A172 (cell line): Measurements from ENCODE around the gene TMEM117. TPM values are rescaled to one million over a fixed set of nuclear protein-coding genes. Genes with fewer than 3 reads are reported as not detected.
"Not testable (repeated sequence)": the region's sequence is repeated elsewhere in the genome, so short reads cannot be mapped to it uniquely, and the experiment has no call there.

Experiments used
- DNase-seq: peaks from one replicate; pipeline ENCODE4 v3.0.0-alpha.2; 2015; ENCODE audit warnings: low spot score
- total RNA-seq: library from RNA; depleted of rRNA; stranded (reverse); fragments of >200 nt; shearing (Covaris generic); gene quantifications from 2 replicates; pipeline ENCODE4 v1.2.3, GENCODE V29; 2014

Gene TMEM117
- total RNA-seq, 1 experiment from 2014 or later: 12.2 TPM

GRCh38 chr12:44217146-44217883 lies 381.4 kb downstream of the TMEM117 start:
- no peak for DNase-seq

- no peak for DNase-seq
Observed at GRCh38 chr12:44223736-44224135, 387.9 kb downstream of the TMEM117 start.

GRCh38 chr12:44224399-44225148 lies 388.7 kb downstream of the TMEM117 start:
- no peak for DNase-seq

- DNase-seq: no peak
Observed at GRCh38 chr12:44225149-44225510, 389.2 kb downstream of the TMEM117 start.

- no peak for DNase-seq
Observed at GRCh38 chr12:44227616-44228015, 391.7 kb downstream of the TMEM117 start.

DNA sequence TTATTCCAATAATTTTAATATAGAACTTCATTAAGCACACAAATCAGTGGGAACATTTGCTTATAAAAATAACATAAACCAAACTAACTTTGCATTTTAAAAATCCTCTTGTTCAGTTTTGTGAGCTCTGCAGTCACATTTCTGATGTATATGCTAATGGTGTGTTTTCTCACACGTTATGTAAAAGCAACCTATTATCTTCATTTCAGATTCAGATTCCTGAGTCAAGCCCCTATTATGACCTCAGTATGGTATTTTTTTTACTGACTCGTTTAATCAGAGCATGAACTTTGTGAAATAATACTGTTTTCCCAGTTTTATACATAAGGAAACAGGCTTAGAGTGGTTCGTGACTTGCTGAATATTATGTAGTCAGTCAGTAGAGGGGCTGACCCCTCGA lies 394.0 kb downstream of the TMEM117 start:
- no peak for DNase-seq

GRCh38 chr12:44235674-44236073 lies 399.8 kb downstream of the TMEM117 start:
- no peak for DNase-seq

- no peak for DNase-seq
Observed at GRCh38 chr12:44240186-44240585, 404.3 kb downstream of the TMEM117 start.

- no peak for DNase-seq
Observed at GRCh38 chr12:44245932-44246331, 410.1 kb downstream of the TMEM117 start.

- no peak for DNase-seq
Observed at GRCh38 chr12:44246482-44247105, 410.7 kb downstream of the TMEM117 start.

GRCh38 chr12:44247588-44247987 lies 411.7 kb downstream of the TMEM117 start:
- no peak for DNase-seq

- DNase-seq: no peak
Observed at GRCh38 chr12:44248436-44248835, 412.6 kb downstream of the TMEM117 start.

DNA sequence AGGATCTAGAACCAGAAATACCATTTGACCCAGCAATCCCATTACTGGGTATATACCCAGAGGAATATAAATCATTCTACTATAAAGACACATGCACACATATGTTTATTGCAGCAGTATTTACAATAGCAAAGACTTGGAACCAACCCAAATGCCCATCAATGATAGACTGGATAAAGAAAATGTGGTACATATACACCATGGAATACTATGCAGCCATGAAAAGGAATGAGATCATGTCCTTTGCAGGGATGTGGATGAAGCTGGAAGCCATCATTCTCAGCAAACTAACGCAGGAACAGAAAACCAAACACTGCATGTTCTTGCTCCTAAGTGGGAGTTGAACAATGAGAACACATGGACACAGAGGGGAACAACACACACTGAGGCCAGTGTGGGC lies 414.6 kb downstream of the TMEM117 start:
- DNase-seq: not testable (repeated sequence)

GRCh38 chr12:44253338-44253856 lies 417.5 kb downstream of the TMEM117 start:
- no peak for DNase-seq

- no peak for DNase-seq
Observed at GRCh38 chr12:44258246-44258645, 422.4 kb downstream of the TMEM117 start.

- DNase-seq: no peak
Observed at GRCh38 chr12:44259890-44260289, 424.0 kb downstream of the TMEM117 start.

- no peak for DNase-seq
Observed at GRCh38 chr12:44260581-44260980, 424.7 kb downstream of the TMEM117 start.

GRCh38 chr12:44285321-44285960 lies 449.6 kb downstream of the TMEM117 start:
- DNase-seq: no peak

DNA sequence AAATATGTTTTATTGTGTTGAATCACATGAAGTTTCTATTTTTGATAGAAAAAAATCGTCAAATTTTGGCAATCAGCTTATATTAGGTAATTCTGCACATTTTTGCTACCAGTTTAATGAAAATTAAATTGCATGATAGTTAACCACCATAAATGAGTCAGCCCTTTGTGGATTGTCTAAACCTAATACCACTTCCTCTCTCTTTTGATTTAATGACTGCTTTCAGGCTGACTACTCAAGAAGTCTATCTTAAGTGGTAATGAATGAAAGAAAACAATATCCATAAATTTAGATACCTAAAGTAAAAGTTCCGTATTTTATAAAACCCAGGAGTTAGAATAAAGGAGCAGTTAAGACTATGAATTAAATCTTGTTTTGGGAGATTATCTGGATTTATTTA lies 450.5 kb downstream of the TMEM117 start:
- peak; percentile 40 for DNase-seq

GRCh38 chr12:44286821-44287505 lies 451.1 kb downstream of the TMEM117 start:
- no peak for DNase-seq

GRCh38 chr12:44287545-44287944 lies 451.7 kb downstream of the TMEM117 start:
- no peak for DNase-seq

DNA sequence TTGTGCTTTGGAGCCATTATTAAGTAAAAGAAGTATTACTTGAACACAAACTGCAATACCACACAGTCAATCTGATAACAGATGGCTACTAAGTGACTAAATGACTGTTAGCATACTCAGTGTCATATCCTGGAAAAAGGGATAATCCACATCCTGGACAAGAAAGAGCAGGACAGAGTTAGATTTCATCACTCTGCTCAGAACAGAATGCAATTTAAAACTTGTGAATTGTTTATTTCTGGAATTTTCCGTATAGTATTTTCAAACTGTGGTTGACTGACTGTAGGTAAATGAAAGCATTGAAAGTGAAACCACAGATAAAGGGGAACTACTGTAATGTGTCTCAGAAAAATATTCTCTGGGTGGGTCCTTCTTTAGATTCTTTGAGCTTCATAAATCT lies 458.8 kb downstream of the TMEM117 start:
- DNase-seq: no peak
